Cardiac fibroblast (primary cell): ENCODE results near the gene PPP1R14D.

Experiments used
- DNase-seq, 2 donors: peaks; one replicate each; pipeline versions ENCODE4 v3.0.0 to v3.0.0-alpha.2; 2010; ENCODE audit warnings: low read depth in 2 of 2
- H3K4me3 ChIP-seq, 2 donors: replicated peaks in 1 of 2; 1 replicate in 1 of 2; 2 replicates in 1 of 2; pipeline ENCODE4 v1.5.1; 2011; ENCODE audit warnings: low read depth in 2 of 2, low read length in 2 of 2, mild to moderate bottlenecking in 2 of 2, moderate library complexity in 1 of 2
- CTCF ChIP-seq: IDR thresholded peaks from one replicate; pipeline ENCODE4 v1.5.1; 2011; ENCODE audit warnings: low read depth, mild to moderate bottlenecking, low read length, inconsistent platforms

PPP1R14D gene

DNA sequence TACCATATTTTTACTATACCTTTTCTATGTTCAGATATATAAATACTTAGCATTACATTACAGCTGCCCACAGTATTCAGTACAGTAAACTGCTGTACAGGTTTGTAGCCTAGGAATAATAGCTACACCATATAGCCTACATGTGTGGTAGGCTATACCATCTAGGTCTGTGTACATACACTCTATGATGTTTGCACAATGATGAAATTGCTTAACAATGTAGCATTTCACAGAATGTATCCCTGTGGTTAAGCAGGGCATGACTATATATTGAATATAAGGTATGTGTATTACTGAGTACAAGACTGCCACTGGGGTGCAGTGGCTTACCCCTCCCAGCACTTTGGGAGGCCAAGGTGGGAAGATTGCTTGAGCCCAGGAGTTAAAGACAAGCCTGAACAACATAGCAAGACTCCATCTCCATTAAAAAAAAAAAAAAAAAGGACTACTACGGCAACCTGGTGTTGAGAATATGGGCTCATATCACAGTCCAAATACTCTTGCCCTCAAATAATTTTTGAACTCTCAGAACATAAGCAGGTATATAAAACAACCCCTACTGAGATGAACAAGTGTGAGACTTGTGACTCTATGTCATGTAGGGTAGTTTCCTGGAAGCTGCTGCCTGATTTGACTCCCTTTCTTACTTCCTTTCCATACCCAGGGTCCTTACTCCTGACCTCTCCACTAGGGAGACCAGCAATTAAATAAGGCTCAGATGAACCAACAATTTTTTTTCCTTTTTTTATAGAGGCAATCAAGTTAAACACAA lies 4.8 kb downstream of the PPP1R14D start:
- DNase-seq = no peak
- no peak for TF ChIP-seq CTCF
- H3K4me3 ChIP-seq = no peak overlapping the region

GRCh38 chr15:40821195-40821594 lies 7.3 kb downstream of the PPP1R14D start:
- H3K4me3 ChIP-seq = no peak overlapping the region
- TF ChIP-seq CTCF = no peak
- no peak for DNase-seq

DNA sequence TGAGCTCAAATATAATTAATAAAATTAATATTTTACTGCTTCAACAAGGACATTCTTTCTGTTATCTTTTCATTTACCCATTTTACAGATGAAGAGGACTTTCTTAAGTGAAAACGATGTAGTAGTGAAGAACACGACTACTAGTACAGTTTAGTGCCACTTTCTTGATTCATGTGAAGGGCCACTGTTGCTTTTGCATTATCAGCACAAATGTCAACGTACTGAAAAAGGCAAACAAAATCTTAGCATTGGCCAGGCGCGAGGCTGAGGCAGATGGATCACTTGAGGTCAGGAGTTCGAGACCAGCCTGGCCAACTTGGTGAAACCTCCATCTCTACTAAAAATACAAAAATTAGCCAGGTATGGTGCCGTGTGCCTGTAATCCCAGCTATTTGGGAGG lies 9.5 kb downstream of the PPP1R14D start:
- DNase-seq = no peak
- H3K4me3 ChIP-seq = no peak overlapping the region
- TF ChIP-seq CTCF = no peak

GRCh38 chr15:40815042-40815698 lies 13.3 kb downstream of the PPP1R14D start:
- no peak for TF ChIP-seq CTCF
- DNase-seq = peak; percentile 31 to 64
- no peak overlapping the region for H3K4me3 ChIP-seq

DNA sequence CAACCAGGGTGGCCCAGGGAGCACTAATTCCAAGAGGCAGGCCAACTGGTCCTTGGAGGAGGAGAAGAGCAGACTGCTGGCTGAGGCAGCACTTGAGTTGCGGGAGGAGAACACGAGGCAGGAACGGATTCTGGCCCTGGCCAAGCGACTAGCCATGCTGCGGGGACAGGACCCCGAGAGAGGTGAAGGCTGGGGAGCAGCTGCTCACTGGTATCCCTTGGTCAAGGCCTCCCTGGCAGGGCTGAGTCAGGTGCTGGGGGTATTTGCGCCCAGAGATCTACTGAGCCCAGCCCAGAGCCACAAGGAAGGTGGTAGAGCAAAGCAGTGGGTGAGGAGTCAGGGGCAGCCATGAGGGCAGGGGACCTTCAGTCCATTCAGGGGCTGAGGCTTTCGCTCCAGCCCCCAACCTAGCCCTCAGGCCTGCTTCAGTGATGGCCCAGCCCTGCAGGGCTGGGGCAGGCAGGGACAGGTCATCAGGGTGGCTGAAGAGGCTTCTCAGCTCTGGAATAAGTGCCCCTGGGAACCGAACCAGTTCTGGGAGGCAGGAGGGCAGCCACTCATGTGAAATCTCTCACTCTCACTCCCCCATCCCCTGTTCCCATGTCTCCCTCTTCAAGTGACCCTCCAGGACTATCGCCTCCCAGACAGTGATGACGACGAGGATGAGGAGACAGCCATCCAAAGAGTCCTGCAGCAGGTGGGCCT lies 15.6 kb downstream of the PPP1R14D start:
- no peak for TF ChIP-seq CTCF
- H3K4me3 ChIP-seq = no peak overlapping the region

GRCh38 chr15:40808861-40809450 lies 19.6 kb downstream of the PPP1R14D start:
- H3K4me3 ChIP-seq = no peak overlapping the region
- TF ChIP-seq CTCF = no peak
- DNase-seq = no peak

More for the DNA sequence above, 15.6 kb downstream of the PPP1R14D start:
- no peak for DNase-seq
